GM23338 (cell line): Measurements from ENCODE around the gene COP1. TPM values are rescaled to one million over a fixed set of nuclear protein-coding genes. Genes with fewer than 3 reads are reported as not detected.

Experiments used
- ATAC-seq: fragments of 200-7000 bp; cut with Tn5 transposase; 3 replicates; pipeline ENCODE4 v1.9.1; 2020
- DNase-seq: peaks from one replicate; pipeline ENCODE4 v3.0.0-alpha.2; 2015; ENCODE audit warnings: low spot score
- H2AFZ ChIP-seq: fragments of 200-600 bp; sonication (generic); 2 replicates; pipeline ENCODE4 v1.8.0; 2016; ENCODE audit warnings: antibody characterized with exemption, mild to moderate bottlenecking, moderate library complexity
- H3F3A ChIP-seq: fragments of 200-600 bp; sonication (generic); replicated peaks from 2 replicates; pipeline ENCODE4 v1.8.0; 2017; ENCODE audit warnings: antibody characterized with exemption, mixed run types, low read depth
- H3K27ac ChIP-seq: fragments of 200-600 bp; sonication (generic); 2 replicates; pipeline ENCODE4 v1.6.1; 2016; ENCODE audit warnings: low read depth
- H3K27me3 ChIP-seq: fragments of 200-600 bp; sonication (generic); 2 replicates; pipeline ENCODE4 v1.8.0; 2016; ENCODE audit warnings: mild to moderate bottlenecking, mixed run types, moderate library complexity; ENCODE audit not compliant: insufficient read depth
- H3K36me3 ChIP-seq: fragments of 200-600 bp; sonication (generic); 2 replicates; pipeline ENCODE4 v1.8.0; 2016; ENCODE audit warnings: mild to moderate bottlenecking; ENCODE audit not compliant: insufficient read depth
- H3K4me1 ChIP-seq: fragments of 200-600 bp; sonication (generic); 2 replicates; pipeline ENCODE4 v1.8.0; 2016; ENCODE audit warnings: mild to moderate bottlenecking, moderate library complexity; ENCODE audit not compliant: insufficient read depth
- H3K4me2 ChIP-seq: fragments of 200-600 bp; sonication (generic); 2 replicates; pipeline ENCODE4 v1.7.1; 2017; ENCODE audit warnings: mixed run types
- H3K4me3 ChIP-seq: fragments of 200-600 bp; sonication (generic); 2 replicates; pipeline ENCODE4 v1.6.1; 2016; ENCODE audit warnings: mixed run types
- H3K79me2 ChIP-seq: fragments of 200-600 bp; sonication (generic); replicated peaks from 2 replicates; pipeline ENCODE4 v1.8.0; 2017; ENCODE audit warnings: mild to moderate bottlenecking; ENCODE audit not compliant: insufficient read depth
- H3K9me2 ChIP-seq: fragments of 200-600 bp; sonication (generic); 2 replicates; pipeline ENCODE4 v1.8.0; 2017; ENCODE audit not compliant: insufficient read depth
- H4K20me1 ChIP-seq: fragments of 200-600 bp; sonication (generic); replicated peaks from 2 replicates; pipeline ENCODE4 v1.8.0; 2017; ENCODE audit warnings: mild to moderate bottlenecking; ENCODE audit not compliant: insufficient read depth
- H3K27ac Mint-ChIP-seq: 2 replicates; pipeline ENCODE4 v1.8.0; 2020; ENCODE audit warnings: inconsistent platforms, mild to moderate bottlenecking, moderate library complexity, mixed read lengths
- H3K27me3 Mint-ChIP-seq: 3 replicates; pipeline ENCODE4 v1.8.0; 2022; ENCODE audit warnings: low read depth, mild to moderate bottlenecking, moderate library complexity, mixed read lengths, inconsistent platforms; ENCODE audit not compliant: insufficient read depth, poor library complexity
- H3K36me3 Mint-ChIP-seq: 3 replicates; pipeline ENCODE4 v1.8.0; 2021; ENCODE audit warnings: low read depth, mild to moderate bottlenecking, inconsistent platforms, moderate library complexity, mixed read lengths
- H3K4me1 Mint-ChIP-seq: 3 replicates; pipeline ENCODE4 v1.8.0; 2020; ENCODE audit warnings: mild to moderate bottlenecking, inconsistent platforms, mixed read lengths
- H3K4me3 Mint-ChIP-seq: 3 replicates; pipeline ENCODE4 v1.8.0; 2021; ENCODE audit warnings: moderate library complexity, mild to moderate bottlenecking, inconsistent platforms, mixed read lengths
- H3K9me3 Mint-ChIP-seq: 3 replicates; pipeline ENCODE4 v1.8.0; 2020; ENCODE audit warnings: moderate library complexity, mild to moderate bottlenecking, inconsistent platforms, mixed read lengths
- CREB1 ChIP-seq: fragments of 250-450 bp; sonication (Bioruptor Pico); IDR thresholded peaks from 2 replicates; pipeline ENCODE4 v1.5.0; 2020; ENCODE audit warnings: low read depth, mild to moderate bottlenecking, moderate library complexity
- EZH2 ChIP-seq: fragments of 200-600 bp; sonication (generic); IDR thresholded peaks from one replicate; pipeline ENCODE4 v1.8.0; 2017; ENCODE audit warnings: antibody characterized with exemption, mild to moderate bottlenecking, low read depth; ENCODE audit not compliant: unreplicated experiment
- EZH2phosphoT487 ChIP-seq: fragments of 200-600 bp; sonication (generic); IDR thresholded peaks from one replicate; pipeline ENCODE4 v1.8.1; 2018; ENCODE audit warnings: antibody characterized with exemption; ENCODE audit not compliant: unreplicated experiment
- JUNB ChIP-seq: IDR thresholded peaks from one replicate; pipeline ENCODE4 v1.6.1; 2016; ENCODE audit warnings: antibody characterized with exemption; ENCODE audit not compliant: unreplicated experiment
- NANOG ChIP-seq: IDR thresholded peaks from 2 replicates; pipeline ENCODE4 v1.6.1; 2016; ENCODE audit warnings: antibody characterized with exemption, borderline replicate concordance
- STAT1 ChIP-seq: IDR thresholded peaks from one replicate; pipeline ENCODE4 v1.6.1; 2016; ENCODE audit warnings: antibody characterized with exemption; ENCODE audit not compliant: unreplicated experiment
- ZNF114 ChIP-seq: fragments of 250-450 bp; sonication (Bioruptor Pico); IDR thresholded peaks from 2 replicates; pipeline ENCODE4 v1.5.0; 2020; ENCODE audit warnings: mild to moderate bottlenecking, moderate library complexity
- ZNF331 ChIP-seq: fragments of 250-450 bp; sonication (Bioruptor Pico); IDR thresholded peaks from 2 replicates; pipeline ENCODE4 v1.5.0; 2020; ENCODE audit warnings: low read depth, mild to moderate bottlenecking, moderate library complexity
- ZNF462 ChIP-seq: fragments of 250-450 bp; sonication (Bioruptor Pico); IDR thresholded peaks from 2 replicates; pipeline ENCODE4 v1.5.0; 2020; ENCODE audit warnings: mild to moderate bottlenecking, moderate library complexity
- polyA plus RNA-seq: library from polyadenylated mRNA; unstranded; fragments of >200 nt; fragmentation: Nextera tagmentation; extraction: Ambion mirVana; gene quantifications from 2 replicates; pipeline ENCODE4 v1.2.1, GENCODE V29; 2016
- total RNA-seq: library from RNA; depleted of rRNA; stranded (reverse); fragments of >200 nt; shearing (Covaris generic); gene quantifications from 2 replicates; pipeline ENCODE4 v1.2.3, GENCODE V29; 2014
- TF ChIP-seq, protein P1 (sequence below), 2 experiments: fragments of 200-600 bp in 1 of 2; sonication (generic) in 1 of 2; conservative IDR thresholded peaks; 2 replicates each; pipeline versions ENCODE4 v1.5.1 to v1.6.1; 2016 to 2017; ENCODE audit warnings: antibody characterized with exemption in 2 of 2, low read depth in 2 of 2, mild to moderate bottlenecking in 2 of 2, moderate library complexity in 1 of 2

Gene COP1
- total and polyA plus RNA-seq, 2 experiments from 2014 or later: 54.0 to 54.9 TPM

- Histone ChIP-seq H2AFZ (no peak overlapping the region), H3K9me2 (no peaks in the 10 kb centered on the region), H3K4me1 (peaks cover 9% of the 10 kb centered on the region), H4K20me1 (no peaks in the 10 kb centered on the region), H3K27ac (no peak overlapping the region), H3K36me3 (no peaks in the 10 kb centered on the region), H3F3A (no peaks in the 10 kb centered on the region), H3K79me2 (no peaks in the 10 kb centered on the region), H3K4me2 (no peak overlapping the region), H3K4me3 (no peak overlapping the region), H3K27me3 (no peaks in the 10 kb centered on the region)
- no peak for TF ChIP-seq ZNF331 (CRISPR knock-in tag)
- TF ChIP-seq STAT1: no peak
- TF ChIP-seq NANOG: no peak
- TF ChIP-seq, protein P1, sequence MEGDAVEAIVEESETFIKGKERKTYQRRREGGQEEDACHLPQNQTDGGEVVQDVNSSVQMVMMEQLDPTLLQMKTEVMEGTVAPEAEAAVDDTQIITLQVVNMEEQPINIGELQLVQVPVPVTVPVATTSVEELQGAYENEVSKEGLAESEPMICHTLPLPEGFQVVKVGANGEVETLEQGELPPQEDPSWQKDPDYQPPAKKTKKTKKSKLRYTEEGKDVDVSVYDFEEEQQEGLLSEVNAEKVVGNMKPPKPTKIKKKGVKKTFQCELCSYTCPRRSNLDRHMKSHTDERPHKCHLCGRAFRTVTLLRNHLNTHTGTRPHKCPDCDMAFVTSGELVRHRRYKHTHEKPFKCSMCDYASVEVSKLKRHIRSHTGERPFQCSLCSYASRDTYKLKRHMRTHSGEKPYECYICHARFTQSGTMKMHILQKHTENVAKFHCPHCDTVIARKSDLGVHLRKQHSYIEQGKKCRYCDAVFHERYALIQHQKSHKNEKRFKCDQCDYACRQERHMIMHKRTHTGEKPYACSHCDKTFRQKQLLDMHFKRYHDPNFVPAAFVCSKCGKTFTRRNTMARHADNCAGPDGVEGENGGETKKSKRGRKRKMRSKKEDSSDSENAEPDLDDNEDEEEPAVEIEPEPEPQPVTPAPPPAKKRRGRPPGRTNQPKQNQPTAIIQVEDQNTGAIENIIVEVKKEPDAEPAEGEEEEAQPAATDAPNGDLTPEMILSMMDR (conservative IDR thresholded peaks at IDR 0.05; ENCODE audit: low read depth in 2 of 2): no peak
- Mint-ChIP-seq H3K36me3 (0 out of 3 replicates have a peak, but pooled peaks cover 3% of the 10 kb centered on the region), H3K4me3 (no peak overlapping the region), H3K27me3 (no peaks in the 10 kb centered on the region), H3K27ac (no peak overlapping the region), H3K9me3 (no peaks in the 10 kb centered on the region), H3K4me1 (peaks cover 20% of the 10 kb centered on the region)
- ATAC-seq: no peak
- DNase-seq: no peak
These were observed 243.3 kb downstream of the COP1 start for GRCh38 chr1:175963740-175964139.

DNA sequence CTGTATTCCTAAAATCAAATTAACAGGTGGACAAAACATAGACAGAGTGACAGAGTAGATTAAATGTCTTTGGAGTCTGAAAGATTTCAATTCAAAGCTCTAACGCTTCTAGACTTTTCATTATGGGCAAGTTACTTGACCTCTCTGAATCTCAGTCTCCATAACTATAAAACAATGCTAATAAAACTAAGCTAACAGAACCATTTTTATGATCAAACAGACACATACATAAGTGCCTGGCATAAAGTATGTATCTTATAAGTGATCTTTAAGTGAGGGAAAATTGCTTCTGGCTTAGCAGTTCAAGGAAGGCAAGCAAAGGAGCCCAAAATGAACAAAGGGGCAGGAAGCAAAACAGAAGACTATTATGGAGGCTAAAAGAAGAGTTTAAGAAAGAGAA lies 246.9 kb downstream of the COP1 start:
- no peak overlapping the region for H3K4me2 ChIP-seq
- TF ChIP-seq NANOG: no peak
- no peak for TF ChIP-seq ZNF114 (CRISPR knock-in tag)
- TF ChIP-seq EZH2phosphoT487: no peak
- TF ChIP-seq, protein P1 (conservative IDR thresholded peaks at IDR 0.05; ENCODE audit: low read depth in 2 of 2): no peak
- TF ChIP-seq EZH2: no peak
- TF ChIP-seq JUNB: no peak
- TF ChIP-seq CREB1 (CRISPR knock-in tag): no peak
- no peak for TF ChIP-seq ZNF462 (CRISPR knock-in tag)
- no peak for TF ChIP-seq ZNF331 (CRISPR knock-in tag)

More for the DNA sequence above, 246.9 kb downstream of the COP1 start:
- Mint-ChIP-seq H3K27me3 (peaks cover 2% of the 10 kb centered on the region), H3K4me1 (peaks cover 20% of the 10 kb centered on the region), H3K4me3 (no peak overlapping the region), H3K36me3 (0 out of 3 replicates have a peak, but pooled peaks cover 3% of the 10 kb centered on the region), H3K27ac (no peak overlapping the region), H3K9me3 (no peaks in the 10 kb centered on the region)
- ATAC-seq (no peak), DNase-seq (no peak)
- H3F3A ChIP-seq: no peaks in the 10 kb centered on the region
- H3K79me2 ChIP-seq: no peaks in the 10 kb centered on the region
- H3K4me1 ChIP-seq: peaks cover 3% of the 10 kb centered on the region; the same call in 1 of the 2 replicates
- H3K27ac ChIP-seq: no peak overlapping the region
- no peaks in the 10 kb centered on the region for H3K9me2 ChIP-seq
- H3K27me3 ChIP-seq: no peaks in the 10 kb centered on the region
- H3K4me3 ChIP-seq: no peak overlapping the region
- H4K20me1 ChIP-seq: 0 out of 2 replicates have a peak, but pooled peaks cover 3% of the 10 kb centered on the region
- no peak overlapping the region for H2AFZ ChIP-seq
- no peaks in the 10 kb centered on the region for H3K36me3 ChIP-seq
